ENCODE results near the gene ITPK1.

ITPK1 gene

DNA sequence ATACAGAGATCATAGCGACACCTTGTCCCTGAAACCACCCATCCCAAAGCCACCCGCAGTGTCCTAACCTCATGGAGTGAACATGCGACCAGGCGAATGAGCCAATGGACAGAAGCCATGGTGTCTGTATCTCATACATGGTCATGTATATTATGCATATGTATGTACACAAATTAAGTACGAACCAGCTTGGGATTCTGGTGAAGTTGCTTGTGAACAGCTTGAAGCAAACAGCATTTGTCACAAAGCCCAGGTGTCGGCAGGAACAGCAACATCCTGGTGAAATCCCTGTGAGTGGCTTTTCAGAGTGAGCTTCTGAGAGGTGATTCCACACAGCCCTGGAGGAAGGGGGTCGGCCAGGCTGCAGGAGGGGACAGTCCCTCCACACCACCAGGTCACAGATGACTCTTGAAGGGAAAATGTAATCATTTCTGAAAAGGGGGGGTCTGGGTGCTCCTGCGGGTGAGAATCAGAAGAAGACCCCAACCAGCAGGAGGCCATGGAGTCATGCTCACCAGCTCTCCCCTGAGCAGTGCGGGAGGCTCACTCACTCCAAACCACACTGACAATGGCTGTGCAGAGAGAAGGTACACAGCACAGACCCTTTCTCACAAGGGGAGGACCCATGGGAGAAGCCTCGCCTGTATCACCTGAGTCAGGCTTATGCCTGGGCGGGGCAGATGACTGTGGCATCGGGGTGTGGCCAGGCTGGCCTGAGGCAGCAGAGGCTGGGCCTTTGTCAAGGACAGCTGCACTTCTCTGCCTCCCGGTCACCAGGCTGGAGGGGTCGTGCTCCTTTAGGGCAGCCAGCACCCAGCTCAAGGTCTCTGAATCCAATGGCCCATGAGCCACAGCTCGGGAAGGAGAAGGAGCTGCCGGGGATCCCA lies 178.4 kb downstream of the ITPK1 start:
- no peak overlapping the region for H3K9ac ChIP-seq (ENCODE audit: low read length)
- WGBS (ENCODE audit: extremely low coverage, insufficient coverage, low lambda C conversion rate) = no CpG with 5 or more reads among the region's 16 CpGs
- H3K4me3 ChIP-seq (ENCODE audit: low read length) = no peak overlapping the region
- H2BK5ac ChIP-seq (ENCODE audit: low read length) = no peak overlapping the region
- H4K5ac ChIP-seq (ENCODE audit: low read length) = no peak overlapping the region
- no peaks in the 10 kb centered on the region for H3K36me3 ChIP-seq (ENCODE audit: control insufficient read depth, insufficient read depth, low read length)
- no peak overlapping the region for H3K27ac ChIP-seq (ENCODE audit: low read depth, low read length)
- no peak overlapping the region for H3K18ac ChIP-seq (ENCODE audit: low read length)
- H2BK120ac ChIP-seq (ENCODE audit: low read depth, low read length) = no peak overlapping the region
- H3K4me1 ChIP-seq (ENCODE audit: control insufficient read depth, low read depth, low read length) = no peaks in the 10 kb centered on the region
- no peak overlapping the region for H2AK5ac ChIP-seq (ENCODE audit: low read length)
- DNase-seq = no peak
- no peak overlapping the region for H3K4ac ChIP-seq (ENCODE audit: low read depth, low read length)
- no peaks in the 10 kb centered on the region for H3K79me1 ChIP-seq (ENCODE audit: low read length)
- no peak overlapping the region for H4K8ac ChIP-seq (ENCODE audit: low read depth, low read length)
- no peak overlapping the region for H3K4me2 ChIP-seq (ENCODE audit: low read length)
- no peaks in the 10 kb centered on the region for H3K79me2 ChIP-seq (ENCODE audit: control insufficient read depth, insufficient read depth, low read length)
- H3K23ac ChIP-seq (ENCODE audit: low read length) = no peak overlapping the region
- no peaks in the 10 kb centered on the region for H3K27me3 ChIP-seq (ENCODE audit: insufficient read depth, low read length, poor library complexity)
- no peak overlapping the region for H3K56ac ChIP-seq (ENCODE audit: low read length)
- no peak overlapping the region for H2BK15ac ChIP-seq (replicated peaks; ENCODE audit: low read depth)

GRCh38 chr14:92936085-92936484 lies 179.6 kb downstream of the ITPK1 start:
- no CpG with 5 or more reads among the region's 11 CpGs for WGBS (ENCODE audit: extremely low coverage, insufficient coverage, low lambda C conversion rate)

GRCh38 chr14:92935446-92935845 lies 180.3 kb downstream of the ITPK1 start:
- no peak overlapping the region for H3K4me2 ChIP-seq (ENCODE audit: low read length)
- H2BK120ac ChIP-seq (ENCODE audit: low read depth, low read length) = no peak overlapping the region
- DNase-seq = no peak
- no peaks in the 10 kb centered on the region for H3K79me1 ChIP-seq (ENCODE audit: low read length)
- no peak overlapping the region for H3K9ac ChIP-seq (ENCODE audit: low read length)
- H3K23ac ChIP-seq (ENCODE audit: low read length) = no peak overlapping the region
- no peak overlapping the region for H3K4me3 ChIP-seq (ENCODE audit: low read length)
- no peak overlapping the region for H4K8ac ChIP-seq (ENCODE audit: low read depth, low read length)
- no peaks in the 10 kb centered on the region for H3K36me3 ChIP-seq (ENCODE audit: control insufficient read depth, insufficient read depth, low read length)
- no peaks in the 10 kb centered on the region for H3K27me3 ChIP-seq (ENCODE audit: insufficient read depth, low read length, poor library complexity)
- H3K4ac ChIP-seq (ENCODE audit: low read depth, low read length) = no peak overlapping the region
- no peak overlapping the region for H2BK15ac ChIP-seq (replicated peaks; ENCODE audit: low read depth)
- H2AK5ac ChIP-seq (ENCODE audit: low read length) = no peak overlapping the region
- H3K4me1 ChIP-seq (ENCODE audit: control insufficient read depth, low read depth, low read length) = no peaks in the 10 kb centered on the region
- H3K18ac ChIP-seq (ENCODE audit: low read length) = no peak overlapping the region
- no peak overlapping the region for H3K56ac ChIP-seq (ENCODE audit: low read length)
- WGBS (ENCODE audit: extremely low coverage, insufficient coverage, low lambda C conversion rate) = no CpG with 5 or more reads among the region's 11 CpGs
- no peaks in the 10 kb centered on the region for H3K79me2 ChIP-seq (ENCODE audit: control insufficient read depth, insufficient read depth, low read length)
- no peak overlapping the region for H3K27ac ChIP-seq (ENCODE audit: low read depth, low read length)
- H2BK5ac ChIP-seq (ENCODE audit: low read length) = no peak overlapping the region
- H4K5ac ChIP-seq (ENCODE audit: low read length) = no peak overlapping the region

More at GRCh38 chr14:92936085-92936484, 179.6 kb downstream of the ITPK1 start:
- H3K79me1 ChIP-seq (ENCODE audit: low read length) = no peaks in the 10 kb centered on the region
- H3K23ac ChIP-seq (ENCODE audit: low read length) = no peak overlapping the region
- no peak overlapping the region for H2AK5ac ChIP-seq (ENCODE audit: low read length)
- H3K79me2 ChIP-seq (ENCODE audit: control insufficient read depth, insufficient read depth, low read length) = no peaks in the 10 kb centered on the region
- H3K27ac ChIP-seq (ENCODE audit: low read depth, low read length) = no peak overlapping the region
- no peak overlapping the region for H3K18ac ChIP-seq (ENCODE audit: low read length)
- no peak overlapping the region for H4K8ac ChIP-seq (ENCODE audit: low read depth, low read length)
- H3K56ac ChIP-seq (ENCODE audit: low read length) = no peak overlapping the region
- H3K4ac ChIP-seq (ENCODE audit: low read depth, low read length) = no peak overlapping the region
- H3K4me2 ChIP-seq (ENCODE audit: low read length) = no peak overlapping the region
- no peak overlapping the region for H3K9ac ChIP-seq (ENCODE audit: low read length)
- no peaks in the 10 kb centered on the region for H3K27me3 ChIP-seq (ENCODE audit: insufficient read depth, low read length, poor library complexity)
- no peaks in the 10 kb centered on the region for H3K4me1 ChIP-seq (ENCODE audit: control insufficient read depth, low read depth, low read length)
- H2BK120ac ChIP-seq (ENCODE audit: low read depth, low read length) = no peak overlapping the region
- no peak overlapping the region for H4K5ac ChIP-seq (ENCODE audit: low read length)
- no peak overlapping the region for H2BK5ac ChIP-seq (ENCODE audit: low read length)
- no peak for DNase-seq
- H3K36me3 ChIP-seq (ENCODE audit: control insufficient read depth, insufficient read depth, low read length) = no peaks in the 10 kb centered on the region
- no peak overlapping the region for H2BK15ac ChIP-seq (replicated peaks; ENCODE audit: low read depth)
- no peak overlapping the region for H3K4me3 ChIP-seq (ENCODE audit: low read length)

DNA sequence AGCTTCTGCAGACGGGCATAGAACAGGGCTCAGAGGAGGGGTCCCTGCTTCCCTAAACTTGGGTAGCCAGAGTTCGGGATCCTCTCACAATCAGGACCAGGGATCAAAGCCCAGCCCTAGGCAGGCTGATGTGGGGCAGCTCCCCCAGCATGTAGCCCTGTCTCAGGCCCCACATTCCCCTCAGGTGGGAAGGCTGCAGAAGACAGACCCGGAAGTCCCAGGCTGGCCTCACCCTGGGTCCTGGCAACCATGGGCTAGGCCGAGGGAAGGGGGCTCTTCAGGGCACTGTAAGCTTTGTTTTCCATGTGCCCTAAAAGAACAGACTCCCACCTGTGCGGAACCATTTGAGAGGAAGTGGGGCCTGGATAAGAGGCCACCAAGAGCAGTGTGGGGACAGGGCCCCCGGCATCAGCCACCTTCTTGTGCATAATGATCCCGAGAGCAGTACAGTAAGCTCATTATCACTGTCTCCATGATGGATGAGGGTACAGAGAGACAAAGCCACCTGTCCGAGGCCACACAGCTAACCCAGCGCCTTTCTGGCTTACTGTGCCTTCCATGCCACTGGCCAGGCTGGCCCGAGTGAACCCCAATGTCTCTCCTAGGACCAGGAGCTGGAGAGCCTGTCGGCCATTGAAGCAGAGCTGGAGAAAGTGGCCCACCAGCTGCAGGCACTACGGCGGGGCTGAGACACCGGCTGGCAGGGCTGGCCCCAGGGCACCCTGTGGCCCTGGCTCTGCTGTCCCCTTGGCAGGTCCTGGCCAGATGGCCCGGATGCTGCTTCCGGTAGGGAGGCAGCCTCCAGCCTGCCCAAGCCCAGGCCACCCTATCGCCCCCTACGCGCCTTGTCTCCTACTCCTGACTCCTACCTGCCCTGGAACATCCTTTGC lies 181.3 kb downstream of the ITPK1 start:
- Histone ChIP-seq H4K5ac (ENCODE audit: low read length) (no peak overlapping the region), H3K56ac (ENCODE audit: low read length) (no peak overlapping the region), H2BK5ac (ENCODE audit: low read length) (no peak overlapping the region), H2BK15ac (replicated peaks; ENCODE audit: low read depth) (no peak overlapping the region), H3K4me2 (ENCODE audit: low read length) (no peak overlapping the region), H3K79me2 (ENCODE audit: control insufficient read depth, insufficient read depth, low read length) (no peaks in the 10 kb centered on the region), H2BK120ac (ENCODE audit: low read depth, low read length) (no peak overlapping the region), H3K27ac (ENCODE audit: low read depth, low read length) (no peak overlapping the region), H3K27me3 (ENCODE audit: insufficient read depth, low read length, poor library complexity) (no peaks in the 10 kb centered on the region), H3K79me1 (ENCODE audit: low read length) (no peaks in the 10 kb centered on the region), H2AK5ac (ENCODE audit: low read length) (no peak overlapping the region), H4K8ac (ENCODE audit: low read depth, low read length) (no peak overlapping the region), H3K4me1 (ENCODE audit: control insufficient read depth, low read depth, low read length) (no peaks in the 10 kb centered on the region), H3K18ac (ENCODE audit: low read length) (no peak overlapping the region), H3K9ac (ENCODE audit: low read length) (no peak overlapping the region), H3K36me3 (ENCODE audit: control insufficient read depth, insufficient read depth, low read length) (no peaks in the 10 kb centered on the region), H3K23ac (ENCODE audit: low read length) (no peak overlapping the region), H3K4ac (ENCODE audit: low read depth, low read length) (no peak overlapping the region), H3K4me3 (ENCODE audit: low read length) (no peak overlapping the region)
- no peak for DNase-seq
- WGBS (ENCODE audit: extremely low coverage, insufficient coverage, low lambda C conversion rate) = no CpG with 5 or more reads among the region's 19 CpGs

- Histone ChIP-seq H3K9ac (ENCODE audit: low read length) (no peak overlapping the region), H2AK5ac (ENCODE audit: low read length) (no peak overlapping the region), H3K4me1 (ENCODE audit: control insufficient read depth, low read depth, low read length) (no peaks in the 10 kb centered on the region), H3K27ac (ENCODE audit: low read depth, low read length) (no peak overlapping the region), H3K4me3 (ENCODE audit: low read length) (no peak overlapping the region), H3K4me2 (ENCODE audit: low read length) (no peak overlapping the region), H3K56ac (ENCODE audit: low read length) (no peak overlapping the region), H3K79me1 (ENCODE audit: low read length) (no peaks in the 10 kb centered on the region), H3K18ac (ENCODE audit: low read length) (no peak overlapping the region), H3K27me3 (ENCODE audit: insufficient read depth, low read length, poor library complexity) (no peaks in the 10 kb centered on the region), H3K79me2 (ENCODE audit: control insufficient read depth, insufficient read depth, low read length) (no peaks in the 10 kb centered on the region), H3K36me3 (ENCODE audit: control insufficient read depth, insufficient read depth, low read length) (no peaks in the 10 kb centered on the region), H2BK5ac (ENCODE audit: low read length) (no peak overlapping the region), H4K8ac (ENCODE audit: low read depth, low read length) (no peak overlapping the region), H4K5ac (ENCODE audit: low read length) (no peak overlapping the region), H2BK120ac (ENCODE audit: low read depth, low read length) (no peak overlapping the region), H3K23ac (ENCODE audit: low read length) (no peak overlapping the region), H2BK15ac (replicated peaks; ENCODE audit: low read depth) (no peak overlapping the region), H3K4ac (ENCODE audit: low read depth, low read length) (no peak overlapping the region)
- DNase-seq = no peak
- WGBS (ENCODE audit: extremely low coverage, insufficient coverage, low lambda C conversion rate) = no CpG with 5 or more reads among the region's 8 CpGs
Measured at GRCh38 chr14:92933481-92933880, 182.2 kb downstream of the ITPK1 start.
